H1 (cell line): Measurements from ENCODE around the gene EAPP. TPM values are rescaled to one million over a fixed set of nuclear protein-coding genes. Genes with fewer than 3 reads are reported as not detected.

Source experiments
- ASH2L ChIP-seq: fragments of 200-600, 300-600 bp; sonication (generic); IDR thresholded peaks from one replicate; pipeline ENCODE4 v1.7.1; 2017; ENCODE audit warnings: low read length
- CBX5 ChIP-seq: fragments of 300-800, 300-1000 bp; sonication (generic); IDR thresholded peaks from 2 replicates; pipeline ENCODE4 v1.7.1; 2016; ENCODE audit warnings: antibody characterized with exemption, low read length, low read depth
- EP300 ChIP-seq, 2 experiments: IDR thresholded peaks; 1 replicate in 1 of 2; 2 replicates in 1 of 2; pipeline ENCODE4 v1.6.1; 2011 to 2012; ENCODE audit warnings: low read depth in 2 of 2, low read length in 2 of 2, mild to moderate bottlenecking in 2 of 2, borderline replicate concordance in 1 of 2, inconsistent platforms in 1 of 2, moderate library complexity in 1 of 2
- FOSL1 ChIP-seq: IDR thresholded peaks from 2 replicates; pipeline ENCODE4 v1.6.1; 2011; ENCODE audit warnings: mild to moderate bottlenecking, low read depth, low read length, moderate library complexity; ENCODE audit not compliant: insufficient read depth
- JUN ChIP-seq: IDR thresholded peaks from 2 replicates; pipeline ENCODE4 v1.6.1; 2011; ENCODE audit warnings: low read depth, mild to moderate bottlenecking, improper control_type of control experiment, low read length
- JUND ChIP-seq: IDR thresholded peaks from 2 replicates; pipeline ENCODE4 v1.6.1; 2011; ENCODE audit warnings: mild to moderate bottlenecking, improper control_type of control experiment, low read length
- MAFK ChIP-seq: IDR thresholded peaks from 2 replicates; pipeline ENCODE4 v1.6.1; 2012; ENCODE audit warnings: low read depth, mild to moderate bottlenecking, improper control_type of control experiment, low read length
- MAX ChIP-seq: IDR thresholded peaks from 2 replicates; pipeline ENCODE4 v1.6.1; 2012; ENCODE audit warnings: inconsistent platforms
- NANOG ChIP-seq: IDR thresholded peaks from 2 replicates; pipeline ENCODE4 v1.6.1; 2011; ENCODE audit warnings: low read length, low read depth, mild to moderate bottlenecking, inconsistent platforms; ENCODE audit not compliant: insufficient read depth, poor library complexity, severe bottlenecking
- NRF1 ChIP-seq: IDR thresholded peaks from 2 replicates; pipeline ENCODE4 v1.6.1; 2011; ENCODE audit warnings: mild to moderate bottlenecking, low read depth, low read length, improper control_type of control experiment
- POU5F1 ChIP-seq: IDR thresholded peaks from 2 replicates; pipeline ENCODE4 v1.6.1; 2011; ENCODE audit warnings: low read depth, mild to moderate bottlenecking, low read length, moderate library complexity
- RAD21 ChIP-seq, 2 experiments: IDR thresholded peaks in 1 of 2; conservative IDR thresholded peaks in 1 of 2; 2 replicates each; pipeline ENCODE4 v1.6.1; 2011; ENCODE audit warnings: low read depth in 2 of 2, low read length in 2 of 2, improper control_type of control experiment in 1 of 2, inconsistent platforms in 1 of 2, mild to moderate bottlenecking in 1 of 2, moderate library complexity in 1 of 2
- RFX5 ChIP-seq: IDR thresholded peaks from 2 replicates; pipeline ENCODE4 v1.6.1; 2011; ENCODE audit warnings: low read depth, low read length, improper control_type of control experiment, borderline replicate concordance
- SIX5 ChIP-seq: IDR thresholded peaks from 2 replicates; pipeline ENCODE4 v1.6.1; 2011; ENCODE audit warnings: mild to moderate bottlenecking, low read depth, low read length
- SRF ChIP-seq: IDR thresholded peaks from 2 replicates; pipeline ENCODE4 v1.6.1; 2011; ENCODE audit warnings: mild to moderate bottlenecking, low read depth, low read length, moderate library complexity
- TAF1 ChIP-seq: IDR thresholded peaks from 2 replicates; pipeline ENCODE4 v1.6.1; 2011; ENCODE audit warnings: mild to moderate bottlenecking, low read depth, low read length
- TCF12 ChIP-seq: IDR thresholded peaks from 2 replicates; pipeline ENCODE4 v1.6.1; 2011; ENCODE audit warnings: low read depth, mild to moderate bottlenecking, low read length
- YY1 ChIP-seq: IDR thresholded peaks from 2 replicates; pipeline ENCODE4 v1.6.1; 2011; ENCODE audit warnings: low read depth, mild to moderate bottlenecking, low read length
- polyA plus RNA-seq, 7 experiments: library from polyadenylated mRNA; depleted of rRNA in 3 of 7; stranded (reverse) in 5 of 7; unstranded in 2 of 7; fragments of >200 nt in 5 of 7; fragments of 200-250 nt in 2 of 7; gene quantifications; 1 replicate in 5 of 7; 2 replicates in 1 of 7; 4 replicates in 1 of 7; pipeline versions ENCODE4 v1.2.1 to v1.2.3, GENCODE V29; 2011 to 2013; ENCODE audit warnings: missing spikeins in 2 of 7, mixed read lengths in 2 of 7
- total RNA-seq: library from RNA; stranded (reverse); fragmentation: NEBNext Ultra II Directional; extraction: Animal tissue kit (Norgen Biotek cat#: 25700); gene quantifications from 2 replicates; pipeline ENCODE4 v1.2.1, GENCODE V29; 2021
- TF ChIP-seq, protein P1 (sequence below): IDR thresholded peaks from 2 replicates; pipeline ENCODE4 v1.6.1; 2011; ENCODE audit warnings: low read depth, mild to moderate bottlenecking, low read length; ENCODE audit not compliant: insufficient read depth
- TF ChIP-seq, protein P2 (sequence below), 3 experiments: IDR thresholded peaks; 1 replicate in 2 of 3; 2 replicates in 1 of 3; pipeline versions ENCODE4 v1.5.1 to v1.6.1; 2011; ENCODE audit warnings: low read length in 3 of 3, mild to moderate bottlenecking in 3 of 3, inconsistent platforms in 2 of 3, low read depth in 1 of 3, moderate library complexity in 1 of 3; ENCODE audit not compliant: insufficient read depth in 1 of 3; ENCODE audit errors: control extremely low read depth in 1 of 3

Gene EAPP
- total and polyA plus RNA-seq, 2 of the 8 experiments (the other 6 are each of a cell fraction or from before 2014, with no cell fraction given) = 18.3 to 28.7 TPM

- TF ChIP-seq FOSL1 = no peak
- no peak for TF ChIP-seq TCF12
- TF ChIP-seq POU5F1 = no peak
- TF ChIP-seq JUN = 0 out of 2 replicates have a peak, but pooled peaks have one; percentile 31
- TF ChIP-seq CBX5 = no peak
- TF ChIP-seq YY1 = peak; percentile 72
- TF ChIP-seq, protein P1, sequence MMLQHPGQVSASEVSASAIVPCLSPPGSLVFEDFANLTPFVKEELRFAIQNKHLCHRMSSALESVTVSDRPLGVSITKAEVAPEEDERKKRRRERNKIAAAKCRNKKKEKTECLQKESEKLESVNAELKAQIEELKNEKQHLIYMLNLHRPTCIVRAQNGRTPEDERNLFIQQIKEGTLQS = no peak
- no peak for TF ChIP-seq EP300 (IDR thresholded peaks at IDR 0.05; ENCODE audit: borderline replicate concordance in 1 of 2, low read depth in 2 of 2, low read length in 2 of 2)
- TF ChIP-seq RFX5 = no peak
- 0 out of 2 replicates have a peak, but pooled peaks have one; percentile 15 for TF ChIP-seq MAX
- TF ChIP-seq TAF1 = peak; percentile 46; the same call in 1 of the 2 replicates
- TF ChIP-seq RAD21 (IDR thresholded peaks at IDR 0.05 in 1 of 2, conservative IDR thresholded peaks at IDR 0.05 in 1 of 2; ENCODE audit: low read depth in 2 of 2, low read length in 2 of 2) = peak; percentile 8 to 19; a peak in 2 of 4 replicates
- no peak for TF ChIP-seq MAFK
- no peak for TF ChIP-seq NANOG
- peak; percentile 93 for TF ChIP-seq JUND
- TF ChIP-seq ASH2L = peak; percentile 67
- TF ChIP-seq, protein P2, sequence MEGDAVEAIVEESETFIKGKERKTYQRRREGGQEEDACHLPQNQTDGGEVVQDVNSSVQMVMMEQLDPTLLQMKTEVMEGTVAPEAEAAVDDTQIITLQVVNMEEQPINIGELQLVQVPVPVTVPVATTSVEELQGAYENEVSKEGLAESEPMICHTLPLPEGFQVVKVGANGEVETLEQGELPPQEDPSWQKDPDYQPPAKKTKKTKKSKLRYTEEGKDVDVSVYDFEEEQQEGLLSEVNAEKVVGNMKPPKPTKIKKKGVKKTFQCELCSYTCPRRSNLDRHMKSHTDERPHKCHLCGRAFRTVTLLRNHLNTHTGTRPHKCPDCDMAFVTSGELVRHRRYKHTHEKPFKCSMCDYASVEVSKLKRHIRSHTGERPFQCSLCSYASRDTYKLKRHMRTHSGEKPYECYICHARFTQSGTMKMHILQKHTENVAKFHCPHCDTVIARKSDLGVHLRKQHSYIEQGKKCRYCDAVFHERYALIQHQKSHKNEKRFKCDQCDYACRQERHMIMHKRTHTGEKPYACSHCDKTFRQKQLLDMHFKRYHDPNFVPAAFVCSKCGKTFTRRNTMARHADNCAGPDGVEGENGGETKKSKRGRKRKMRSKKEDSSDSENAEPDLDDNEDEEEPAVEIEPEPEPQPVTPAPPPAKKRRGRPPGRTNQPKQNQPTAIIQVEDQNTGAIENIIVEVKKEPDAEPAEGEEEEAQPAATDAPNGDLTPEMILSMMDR (IDR thresholded peaks at IDR 0.05; ENCODE audit: control extremely low read depth in 1 of 3, insufficient read depth in 1 of 3, low read depth in 1 of 3, low read length in 3 of 3) = peak; percentile 1 to 33 (median 24); a peak in 3 of 4 replicates
- no peak for TF ChIP-seq NRF1
- no peak for TF ChIP-seq SRF
- TF ChIP-seq SIX5 = no peak
Measured at GRCh38 chr14:34496679-34497513, 42.6 kb downstream of the EAPP start (continued).
